Measurements from ENCODE around the gene PTOV1.

The PTOV1 gene

DNA sequence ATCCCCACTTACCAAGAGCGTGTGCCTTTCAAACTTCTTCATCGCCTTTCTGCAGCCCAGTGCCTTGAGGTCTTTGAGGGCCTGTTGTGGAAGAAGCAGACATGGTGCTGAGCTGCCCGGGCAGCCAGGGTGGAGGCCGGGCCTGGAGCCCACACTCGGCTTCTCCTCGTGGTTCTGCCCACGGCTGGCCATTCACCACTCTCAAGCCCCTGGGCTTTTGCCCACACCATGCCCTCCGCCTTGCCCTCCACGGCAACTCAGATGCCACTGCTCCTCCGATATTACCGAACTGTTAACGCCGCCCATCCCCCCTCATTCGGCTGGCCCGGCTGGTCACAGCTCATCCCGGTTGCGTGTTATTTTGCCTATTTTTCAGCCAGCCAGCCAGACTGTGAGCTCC, 40.4 kb downstream of the PTOV1 start:
- H3K4me3 Mint-ChIP-seq, result peak overlapping the region in 1 of 3 experiments; percentile 53
- TF ChIP-seq, protein P1, sequence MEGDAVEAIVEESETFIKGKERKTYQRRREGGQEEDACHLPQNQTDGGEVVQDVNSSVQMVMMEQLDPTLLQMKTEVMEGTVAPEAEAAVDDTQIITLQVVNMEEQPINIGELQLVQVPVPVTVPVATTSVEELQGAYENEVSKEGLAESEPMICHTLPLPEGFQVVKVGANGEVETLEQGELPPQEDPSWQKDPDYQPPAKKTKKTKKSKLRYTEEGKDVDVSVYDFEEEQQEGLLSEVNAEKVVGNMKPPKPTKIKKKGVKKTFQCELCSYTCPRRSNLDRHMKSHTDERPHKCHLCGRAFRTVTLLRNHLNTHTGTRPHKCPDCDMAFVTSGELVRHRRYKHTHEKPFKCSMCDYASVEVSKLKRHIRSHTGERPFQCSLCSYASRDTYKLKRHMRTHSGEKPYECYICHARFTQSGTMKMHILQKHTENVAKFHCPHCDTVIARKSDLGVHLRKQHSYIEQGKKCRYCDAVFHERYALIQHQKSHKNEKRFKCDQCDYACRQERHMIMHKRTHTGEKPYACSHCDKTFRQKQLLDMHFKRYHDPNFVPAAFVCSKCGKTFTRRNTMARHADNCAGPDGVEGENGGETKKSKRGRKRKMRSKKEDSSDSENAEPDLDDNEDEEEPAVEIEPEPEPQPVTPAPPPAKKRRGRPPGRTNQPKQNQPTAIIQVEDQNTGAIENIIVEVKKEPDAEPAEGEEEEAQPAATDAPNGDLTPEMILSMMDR (IDR thresholded peaks at IDR 0.05; ENCODE audit: unreplicated experiment in 3 of 3), result no peak
- no peak overlapping the region for H3K27ac Mint-ChIP-seq
- H3K9me3 Mint-ChIP-seq, result no peaks in the 10 kb centered on the region
- peaks cover 2% of the 10 kb centered on the region for H3K36me3 Mint-ChIP-seq (ENCODE audit: low read depth)
- H3K4me1 Mint-ChIP-seq, result peaks cover 3% of the 10 kb centered on the region
- H3K27me3 Mint-ChIP-seq (ENCODE audit: low read depth), result peaks cover 29% of the 10 kb centered on the region

DNA sequence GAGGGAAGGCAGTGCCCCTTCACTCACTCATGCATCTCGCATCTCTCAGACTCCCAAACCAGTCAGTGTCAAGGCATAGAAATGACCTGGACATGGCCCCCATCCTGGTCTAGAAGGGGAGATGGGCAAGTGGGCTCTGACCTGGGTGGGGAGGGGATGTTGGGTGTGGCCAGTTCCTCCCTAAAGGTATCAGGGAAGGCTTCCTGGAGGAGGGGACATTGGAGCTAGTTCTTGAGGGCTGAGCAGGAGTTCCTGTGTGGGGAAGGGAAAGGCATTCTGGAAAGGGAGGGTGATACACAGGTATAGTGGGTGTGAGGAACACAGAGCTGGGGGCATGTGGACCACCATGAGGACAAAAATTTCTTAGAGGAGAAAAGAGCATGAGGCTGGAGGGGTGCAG, 41.8 kb downstream of the PTOV1 start:
- Mint-ChIP-seq H3K4me1 (peaks cover 15% of the 10 kb centered on the region), H3K27me3 (ENCODE audit: low read depth) (peaks cover 31% of the 10 kb centered on the region), H3K9me3 (no peaks in the 10 kb centered on the region), H3K4me3 (no peak overlapping the region), H3K36me3 (ENCODE audit: low read depth) (no peaks in the 10 kb centered on the region), H3K27ac (no peak overlapping the region)
- TF ChIP-seq, protein P1 (IDR thresholded peaks at IDR 0.05; ENCODE audit: unreplicated experiment in 3 of 3), result no peak

DNA sequence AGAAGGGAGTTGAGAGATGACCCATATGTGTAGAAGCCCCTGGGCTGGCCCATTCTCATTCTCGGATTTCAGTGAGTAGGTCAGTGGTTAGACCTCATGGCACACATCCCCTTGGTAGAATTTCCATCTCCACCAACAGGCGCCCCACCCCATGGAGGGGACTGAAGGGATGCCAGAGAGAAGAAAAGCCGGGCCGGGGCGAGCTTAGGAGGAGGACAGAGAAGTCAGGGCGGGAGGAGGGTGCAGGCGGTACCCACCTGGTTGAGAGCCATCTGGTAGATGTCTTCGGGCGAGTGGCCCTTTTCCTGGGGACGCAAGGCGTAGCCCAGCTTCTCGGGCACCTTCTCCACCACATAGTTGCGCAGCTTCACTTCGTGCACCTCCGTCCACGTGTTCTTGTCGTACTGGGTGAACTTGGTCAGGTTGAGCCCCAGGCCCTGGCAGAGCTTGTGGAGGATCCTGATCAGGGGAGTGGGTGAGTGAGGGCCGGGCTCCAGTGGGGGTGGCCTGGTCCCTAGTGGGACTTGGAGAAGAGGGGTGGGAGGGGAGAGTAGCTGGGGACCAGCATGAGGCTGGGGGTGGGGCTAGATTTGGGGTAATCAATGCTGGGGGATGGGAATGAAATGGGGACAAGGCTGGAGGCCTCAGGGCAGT, 43.2 kb downstream of the PTOV1 start:
- H3K4me1 Mint-ChIP-seq, result peaks cover 17% of the 10 kb centered on the region
- no peak overlapping the region for H3K4me3 Mint-ChIP-seq
- no peak overlapping the region for H3K27ac Mint-ChIP-seq
- no peaks in the 10 kb centered on the region for H3K36me3 Mint-ChIP-seq (ENCODE audit: low read depth)
- no peaks in the 10 kb centered on the region for H3K9me3 Mint-ChIP-seq
- peaks cover 31% of the 10 kb centered on the region for H3K27me3 Mint-ChIP-seq (ENCODE audit: low read depth)
- TF ChIP-seq, protein P1 (IDR thresholded peaks at IDR 0.05; ENCODE audit: unreplicated experiment in 3 of 3), result no peak

DNA sequence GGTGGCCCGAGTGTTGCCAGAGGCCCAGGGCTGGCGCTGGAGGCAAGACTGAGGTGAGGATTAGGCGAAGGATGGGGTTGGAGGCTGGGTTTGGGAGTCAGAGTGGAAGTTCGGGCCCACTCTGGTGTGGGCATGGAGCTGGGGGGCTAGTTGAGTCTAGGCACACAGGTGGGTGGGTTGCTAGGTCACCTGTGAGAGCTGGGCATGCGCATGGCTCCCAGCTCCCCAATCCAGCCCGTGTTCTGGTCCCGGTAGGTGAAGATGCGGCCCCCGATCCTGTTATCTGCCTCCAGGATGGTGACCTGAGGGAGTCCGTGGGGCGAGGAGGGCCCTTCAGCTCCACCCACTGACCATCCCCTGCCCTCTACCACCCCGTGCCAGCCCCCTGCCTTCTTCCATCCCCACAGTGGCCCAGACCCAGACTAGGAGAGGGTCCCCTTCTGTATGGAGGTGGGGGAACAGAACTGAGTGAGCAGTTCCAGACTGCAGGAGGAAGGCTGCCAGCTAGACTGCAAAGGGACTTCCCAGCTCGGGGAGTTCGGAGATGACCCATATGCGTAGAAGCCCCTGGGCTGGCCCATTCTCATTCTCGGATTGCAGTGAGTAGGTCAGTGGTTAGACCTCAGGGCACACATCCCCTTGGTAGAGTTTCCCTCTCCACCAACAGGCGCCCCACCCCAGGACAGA, 44.1 kb downstream of the PTOV1 start:
- H3K27me3 Mint-ChIP-seq (ENCODE audit: low read depth), result peaks cover 31% of the 10 kb centered on the region
- no peaks in the 10 kb centered on the region for H3K36me3 Mint-ChIP-seq (ENCODE audit: low read depth)
- no peaks in the 10 kb centered on the region for H3K9me3 Mint-ChIP-seq
- TF ChIP-seq, protein P1 (IDR thresholded peaks at IDR 0.05; ENCODE audit: unreplicated experiment in 3 of 3), result no peak
- no peak overlapping the region for H3K4me3 Mint-ChIP-seq
- H3K4me1 Mint-ChIP-seq, result peaks cover 17% of the 10 kb centered on the region
- no peak overlapping the region for H3K27ac Mint-ChIP-seq

DNA sequence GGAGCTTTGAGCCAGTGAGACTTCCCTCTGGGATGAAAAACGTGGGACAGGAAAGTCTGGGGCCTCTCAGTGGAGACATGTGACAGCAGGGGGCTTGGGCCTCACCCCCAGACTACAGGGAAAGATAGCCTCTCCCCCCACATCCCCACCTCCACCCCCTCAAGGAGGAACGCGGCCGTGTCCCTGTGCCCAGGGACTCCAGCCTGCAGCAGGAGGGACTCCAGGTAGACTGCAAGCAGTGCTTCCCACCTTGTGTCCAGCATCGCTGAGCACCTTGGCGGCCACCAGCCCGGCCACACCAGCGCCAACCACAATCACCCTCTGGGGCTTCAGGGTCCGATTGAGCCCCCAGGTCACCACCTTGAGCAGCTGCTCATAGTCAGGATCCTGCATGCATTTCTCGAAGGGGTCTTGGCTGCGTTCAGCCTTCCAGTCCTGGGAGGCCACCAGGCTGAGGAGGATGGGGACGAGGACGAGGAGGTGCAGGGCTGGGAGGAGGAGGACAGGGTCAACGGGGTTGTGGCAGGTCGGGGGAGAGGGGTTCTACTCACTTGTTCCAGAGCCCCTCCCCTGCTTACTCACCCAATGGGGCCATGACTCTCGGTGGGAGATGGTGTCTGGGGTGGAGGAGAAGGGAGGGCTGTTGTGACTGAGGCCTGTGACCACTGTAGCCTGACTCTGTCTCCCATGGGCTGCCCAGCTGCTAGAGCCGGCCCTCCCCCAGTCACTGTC, 44.8 kb downstream of the PTOV1 start:
- H3K27ac Mint-ChIP-seq, result peak overlapping the region in 1 of 3 experiments; percentile 89
- H3K4me3 Mint-ChIP-seq, result no peak overlapping the region
- no peaks in the 10 kb centered on the region for H3K36me3 Mint-ChIP-seq (ENCODE audit: low read depth)

More for the DNA sequence above, 44.8 kb downstream of the PTOV1 start:
- TF ChIP-seq, protein P1 (IDR thresholded peaks at IDR 0.05; ENCODE audit: unreplicated experiment in 3 of 3), result no peak
- no peaks in the 10 kb centered on the region for H3K9me3 Mint-ChIP-seq
- peaks cover 17% of the 10 kb centered on the region for H3K4me1 Mint-ChIP-seq
- peaks cover 26% of the 10 kb centered on the region for H3K27me3 Mint-ChIP-seq (ENCODE audit: low read depth)

All from nephron (organoid).